ENCODE results near the gene EFCAB6.

The EFCAB6 gene

GRCh38 chr22:43772831-43773230 lies 39.3 kb downstream of the EFCAB6 start:
- TF ChIP-seq CTCF (IDR thresholded peaks at IDR 0.05; ENCODE audit: low read depth, low read length) = no peak
- H3K4me3 ChIP-seq (ENCODE audit: low read depth, low read length) = no peak overlapping the region
- in situ Hi-C loops (cut with HindIII; ENCODE audit: low sequenced_read_pairs) = no loop called here
- DNase-seq (ENCODE audit: low read depth, low spot score) = no peak

DNA sequence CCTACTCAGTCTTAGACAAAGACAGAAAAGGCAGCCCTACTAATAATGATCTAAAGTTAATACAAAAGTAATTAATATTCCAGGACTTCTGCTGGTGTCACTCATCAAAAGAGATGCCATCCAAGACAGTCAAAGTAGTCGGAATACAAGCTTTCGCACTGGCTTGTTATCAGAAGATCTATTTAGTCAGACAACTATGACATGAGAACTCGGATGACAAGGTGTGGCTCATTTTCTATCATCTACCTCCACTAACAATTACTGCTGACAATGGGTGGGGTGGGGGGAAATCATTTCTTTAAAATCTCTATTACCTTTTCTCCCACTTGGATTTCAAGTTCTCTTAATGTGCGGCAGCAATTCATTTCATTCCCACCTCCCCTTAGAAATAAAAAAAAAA lies 56.7 kb downstream of the EFCAB6 start:
- TF ChIP-seq CTCF (IDR thresholded peaks at IDR 0.05; ENCODE audit: low read depth, low read length) = no peak
- in situ Hi-C loops (cut with HindIII; ENCODE audit: low sequenced_read_pairs) = no loop called here
- H3K4me3 ChIP-seq (ENCODE audit: low read depth, low read length) = no peak overlapping the region
- DNase-seq (ENCODE audit: low read depth, low spot score) = no peak

DNA sequence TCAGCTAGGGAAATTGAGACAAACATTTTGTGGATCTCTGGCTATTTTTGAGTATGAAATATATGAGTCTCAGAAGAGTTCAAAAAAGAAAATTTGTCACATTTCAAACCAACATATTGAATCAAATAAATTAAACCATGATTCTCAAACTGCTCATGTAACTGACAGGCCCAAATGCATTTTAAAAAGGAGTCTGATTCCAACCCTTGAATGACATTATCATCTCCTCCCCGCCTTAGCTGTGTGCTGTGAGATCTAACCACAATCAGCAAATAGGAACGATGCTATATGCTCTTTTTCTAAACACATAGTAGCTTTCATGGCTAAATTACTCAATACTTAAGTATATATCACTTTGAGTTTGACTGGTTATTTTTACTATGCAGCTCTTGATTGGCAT lies 57.1 kb downstream of the EFCAB6 start:
- DNase-seq (ENCODE audit: low read depth, low spot score) = no peak
- in situ Hi-C loops (cut with HindIII; ENCODE audit: low sequenced_read_pairs) = no loop called here
- no peak for TF ChIP-seq CTCF (IDR thresholded peaks at IDR 0.05; ENCODE audit: low read depth, low read length)
- no peak overlapping the region for H3K4me3 ChIP-seq (ENCODE audit: low read depth, low read length)

DNA sequence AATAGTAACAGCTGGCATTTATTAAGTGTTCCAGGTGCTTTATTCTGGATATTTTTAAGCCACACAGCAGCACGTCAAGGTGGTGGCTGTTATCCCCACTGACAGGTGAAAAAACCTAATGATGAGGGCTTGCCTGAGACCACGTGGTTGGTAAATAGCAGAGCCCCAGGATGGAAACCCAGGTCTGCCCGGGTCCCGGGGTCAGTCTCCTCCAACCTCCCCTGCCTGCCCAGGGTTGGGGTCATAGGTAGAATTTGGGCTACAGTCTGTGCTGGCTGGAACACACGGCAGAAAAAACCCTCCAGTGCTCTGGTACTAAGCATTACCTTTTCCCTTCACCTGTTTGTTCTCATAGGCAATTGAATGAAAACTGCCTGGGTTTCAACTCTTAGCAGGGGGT lies 57.9 kb downstream of the EFCAB6 start:
- no peak for DNase-seq (ENCODE audit: low read depth, low spot score)
- TF ChIP-seq CTCF (IDR thresholded peaks at IDR 0.05; ENCODE audit: low read depth, low read length) = no peak
- in situ Hi-C loops (cut with HindIII; ENCODE audit: low sequenced_read_pairs) = no loop called here
- no peak overlapping the region for H3K4me3 ChIP-seq (ENCODE audit: low read depth, low read length)

GRCh38 chr22:43753688-43754087 lies 58.4 kb downstream of the EFCAB6 start:
- DNase-seq (ENCODE audit: low read depth, low spot score) = no peak
- in situ Hi-C loops (cut with HindIII; ENCODE audit: low sequenced_read_pairs) = no loop called here
- no peak overlapping the region for H3K4me3 ChIP-seq (ENCODE audit: low read depth, low read length)
- no peak for TF ChIP-seq CTCF (IDR thresholded peaks at IDR 0.05; ENCODE audit: low read depth, low read length)

DNA sequence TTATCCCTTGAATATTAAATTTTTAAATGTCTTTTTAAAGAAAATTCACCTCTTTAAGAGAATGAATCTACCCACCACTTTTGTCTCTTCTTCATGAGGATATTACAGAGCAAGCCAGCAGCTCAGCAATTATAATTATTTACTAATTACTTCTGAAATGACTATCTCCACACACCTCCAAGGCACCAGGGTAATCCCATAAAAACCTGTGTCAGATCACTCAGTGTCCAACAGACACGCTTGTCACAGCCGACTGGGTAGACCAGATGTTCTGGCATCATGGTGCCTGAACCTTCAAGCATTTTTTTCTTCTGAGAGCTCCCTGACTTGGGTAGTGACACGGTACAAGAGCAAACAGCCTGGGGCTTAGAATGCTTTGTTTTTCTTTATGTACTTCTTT lies 61.4 kb downstream of the EFCAB6 start:
- no peak overlapping the region for H3K4me3 ChIP-seq (ENCODE audit: low read depth, low read length)
- no peak for DNase-seq (ENCODE audit: low read depth, low spot score)
- TF ChIP-seq CTCF (IDR thresholded peaks at IDR 0.05; ENCODE audit: low read depth, low read length) = no peak
- in situ Hi-C loops (cut with HindIII; ENCODE audit: low sequenced_read_pairs) = no loop called here

DNA sequence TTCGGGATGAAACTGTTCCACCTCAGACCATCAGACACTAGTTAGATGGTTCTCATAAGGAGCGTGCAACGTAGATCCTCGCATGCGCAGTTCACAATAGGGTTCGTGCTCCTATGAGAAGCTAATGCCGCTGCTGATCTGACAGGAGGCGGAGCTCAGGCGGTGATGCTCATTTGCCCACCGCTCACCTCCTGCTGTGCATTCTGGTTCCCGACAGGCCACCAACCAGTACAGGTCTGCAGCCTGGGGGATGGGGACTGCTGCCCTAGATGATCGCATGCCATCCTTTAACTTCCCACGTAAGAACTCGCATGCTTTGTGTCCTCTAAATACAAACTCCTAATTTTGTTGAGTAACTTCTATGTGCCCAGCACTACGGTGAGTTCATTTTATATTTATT lies 62.6 kb downstream of the EFCAB6 start:
- in situ Hi-C loops (cut with HindIII; ENCODE audit: low sequenced_read_pairs) = no loop called here
- DNase-seq (ENCODE audit: low read depth, low spot score) = no peak
- no peak for TF ChIP-seq CTCF (IDR thresholded peaks at IDR 0.05; ENCODE audit: low read depth, low read length)
- no peak overlapping the region for H3K4me3 ChIP-seq (ENCODE audit: low read depth, low read length)

All from astrocyte of the spinal cord (primary cell).